ENCODE measurements around the gene ITPKA.

Gene ITPKA

GRCh38 chr15:41490355-41490754 lies 3.3 kb upstream of the ITPKA start:
- DNase-seq = peak in 3 of 4 experiments; percentile 22 to 69 (median 54)

- DNase-seq = no peak
These were observed 1.8 kb upstream of the ITPKA start for GRCh38 chr15:41491889-41492288.

GRCh38 chr15:41492597-41493204 lies 973 bp upstream of the ITPKA start:
- peak in 1 of 4 experiments; percentile 17 for DNase-seq

GRCh38 chr15:41493902-41494189 lies 172 bp downstream of the ITPKA start:
- DNase-seq = no peak

GRCh38 chr15:41494190-41494921 lies 682 bp downstream of the ITPKA start:
- DNase-seq = peak in 2 of 4 experiments; percentile 26 to 42

GRCh38 chr15:41494922-41495735 lies 1.5 kb downstream of the ITPKA start:
- peak in 2 of 4 experiments; percentile 29 to 38 for DNase-seq

- DNase-seq = peak in 1 of 4 experiments; percentile 11
These were observed 2.3 kb downstream of the ITPKA start for GRCh38 chr15:41495736-41496599.

- no peak for DNase-seq
These were observed 5.0 kb downstream of the ITPKA start for GRCh38 chr15:41498657-41499056.

GRCh38 chr15:41499109-41499851 lies 5.6 kb downstream of the ITPKA start:
- no peak for DNase-seq

GRCh38 chr15:41501191-41501917 lies 7.7 kb downstream of the ITPKA start:
- DNase-seq = peak in 3 of 4 experiments; percentile 20 to 55 (median 39)

GRCh38 chr15:41501931-41502794 lies 8.5 kb downstream of the ITPKA start:
- peak in 3 of 4 experiments; percentile 33 to 60 (median 45) for DNase-seq

GRCh38 chr15:41502795-41503668 lies 9.4 kb downstream of the ITPKA start:
- DNase-seq = peak in 1 of 4 experiments; percentile 9

GRCh38 chr15:41503669-41504010 lies 10.0 kb downstream of the ITPKA start:
- DNase-seq = no peak

GRCh38 chr15:41504751-41505492 lies 11.2 kb downstream of the ITPKA start:
- DNase-seq = no peak

- DNase-seq = no peak
These were observed 12.1 kb downstream of the ITPKA start for GRCh38 chr15:41505776-41506175.

- peak in 3 of 4 experiments; percentile 26 to 30 (median 28) for DNase-seq
These were observed 13.2 kb downstream of the ITPKA start for GRCh38 chr15:41506796-41507341.

GRCh38 chr15:41507820-41508290 lies 14.2 kb downstream of the ITPKA start:
- DNase-seq = no peak

- DNase-seq = no peak
These were observed 17.1 kb downstream of the ITPKA start for GRCh38 chr15:41510728-41511127.
